Measurements from ENCODE around the gene EPHX1. TPM values are rescaled to one million over a fixed set of nuclear protein-coding genes. Genes with fewer than 3 reads are reported as not detected.

The EPHX1 gene
- total RNA-seq, 1 donor from 2014 or later, result 1.0 TPM

DNA sequence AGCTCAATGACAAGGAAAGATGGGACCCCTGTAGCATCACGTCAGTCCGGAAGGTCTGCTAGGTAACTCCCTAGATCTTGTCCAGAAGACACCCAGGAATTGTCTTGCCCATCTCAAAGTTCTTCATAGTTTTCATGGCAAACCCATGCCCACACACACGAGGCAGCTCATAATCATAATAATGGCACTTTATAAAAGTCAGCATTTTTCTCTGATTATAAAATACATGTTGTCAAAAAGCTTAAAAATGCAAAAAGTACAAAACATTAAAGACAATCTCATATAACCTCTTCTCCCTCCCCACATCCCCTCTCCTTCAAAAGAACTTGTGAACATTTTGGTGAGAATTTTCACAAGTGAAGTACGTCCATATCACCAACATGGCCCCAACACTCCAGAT lies 30.8 kb downstream of the EPHX1 start:
- intact Hi-C loops (cut with micrococcal nuclease), result no loop called here

DNA sequence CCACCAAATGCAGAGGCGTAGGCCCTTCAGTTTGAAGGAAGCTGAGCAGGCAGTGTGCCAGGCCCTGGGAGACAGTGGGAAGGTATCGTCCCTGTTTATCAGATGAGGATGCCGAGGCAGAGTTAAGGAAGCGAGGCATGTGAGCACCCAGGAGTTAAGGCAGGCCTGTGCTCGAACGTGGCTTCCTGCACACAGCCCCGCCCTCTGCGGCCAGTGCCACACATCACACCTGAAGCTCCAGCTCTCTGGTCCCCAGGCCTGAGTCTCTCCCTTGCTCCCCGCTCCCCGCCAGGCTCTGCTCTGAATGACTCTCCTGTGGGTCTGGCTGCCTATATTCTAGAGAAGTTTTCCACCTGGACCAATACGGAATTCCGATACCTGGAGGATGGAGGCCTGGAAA lies 32.1 kb downstream of the EPHX1 start:
- intact Hi-C loops (cut with micrococcal nuclease), result no loop called here

DNA sequence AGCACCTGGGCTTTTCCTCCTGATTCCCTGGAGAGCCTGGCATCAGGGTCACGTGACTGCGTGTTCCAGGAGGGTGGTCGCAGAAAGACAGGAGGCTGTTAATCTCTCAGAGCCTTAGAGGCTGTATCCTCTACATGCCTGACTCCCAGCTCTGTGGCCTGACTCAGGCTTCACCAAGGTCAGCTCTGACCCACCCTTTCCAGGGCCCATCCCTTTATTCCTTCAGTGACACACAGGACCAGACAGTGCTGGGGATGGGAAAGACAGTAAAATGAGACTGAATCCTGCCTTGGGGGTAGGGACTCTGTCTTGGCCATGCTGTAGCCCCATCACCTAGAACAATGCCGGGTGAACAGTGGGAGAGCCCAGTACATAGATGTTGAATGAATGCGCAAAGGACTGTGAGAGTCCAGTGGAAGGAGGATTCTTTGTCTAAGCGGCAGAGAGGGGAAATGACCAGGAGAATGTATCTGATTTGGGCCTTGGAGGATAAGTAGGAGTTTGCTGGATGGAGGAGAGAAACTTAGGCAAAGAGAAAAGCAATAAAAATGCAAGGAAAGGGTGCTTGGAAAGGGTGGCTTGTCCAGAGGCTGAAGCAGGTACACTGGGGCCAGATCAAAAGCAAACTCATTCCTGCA lies 33.0 kb downstream of the EPHX1 start:
- intact Hi-C loops (cut with micrococcal nuclease), result no loop called here

DNA sequence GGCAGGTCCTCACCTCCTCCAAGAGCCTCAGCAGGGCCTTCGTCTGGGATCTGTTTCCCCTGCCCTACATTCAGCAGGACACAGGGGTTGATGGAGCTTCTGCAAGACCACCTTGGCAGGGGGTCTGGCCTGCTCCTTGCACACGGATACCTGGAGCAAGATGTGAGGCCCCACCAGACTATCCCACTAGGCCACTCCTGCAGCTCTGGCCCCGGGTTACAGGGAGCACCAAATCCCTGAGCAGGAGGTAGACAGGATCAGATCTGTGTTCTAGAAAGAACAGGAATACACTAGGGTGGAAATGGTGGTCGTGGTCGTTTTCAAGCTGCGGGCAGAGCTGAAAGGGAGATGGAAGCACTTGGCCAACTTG lies 33.5 kb downstream of the EPHX1 start:
- intact Hi-C loops (cut with micrococcal nuclease), result no loop called here

DNA sequence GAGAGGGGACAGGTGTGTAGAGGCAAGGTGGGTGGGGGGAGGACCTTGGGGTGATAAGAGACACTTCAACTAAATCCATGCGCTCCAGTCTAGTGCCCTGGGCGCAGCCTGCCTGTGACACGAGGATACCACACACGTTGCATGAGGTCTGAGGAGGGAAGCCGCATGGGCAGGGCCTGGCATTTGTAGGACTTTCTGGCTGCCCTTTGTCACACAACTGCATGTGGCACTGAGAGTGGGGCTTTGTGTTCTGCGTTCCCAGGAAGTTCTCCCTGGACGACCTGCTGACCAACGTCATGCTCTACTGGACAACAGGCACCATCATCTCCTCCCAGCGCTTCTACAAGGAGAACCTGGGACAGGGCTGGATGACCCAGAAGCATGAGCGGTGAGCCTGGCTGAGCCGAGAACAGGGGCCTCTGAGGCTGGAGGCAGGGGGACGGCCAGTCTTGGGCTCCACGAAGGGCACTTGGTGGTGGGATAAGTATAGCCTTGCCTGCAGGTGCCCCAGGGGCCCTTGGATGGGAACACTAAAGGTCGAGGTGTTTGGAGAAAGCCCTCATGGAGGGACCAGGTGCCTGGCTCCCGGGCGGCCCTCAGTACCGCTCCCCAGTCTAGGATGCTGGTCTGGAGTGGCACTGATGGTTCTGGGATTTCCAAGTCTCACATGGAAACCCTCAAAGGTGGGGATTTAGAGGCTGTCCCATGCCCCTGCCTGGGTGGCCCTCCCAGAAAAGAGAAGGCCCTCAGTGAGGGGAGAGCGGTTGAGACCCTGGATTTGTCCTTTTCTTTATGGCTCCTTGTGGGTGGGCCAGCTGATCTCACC lies 34.5 kb downstream of the EPHX1 start:
- intact Hi-C loops (cut with micrococcal nuclease), result loop anchor here (1.0 to 5.0 kb wide), 2 partner anchors 292 to 369 kb away; no protein-coding TSS in a partner anchor

DNA sequence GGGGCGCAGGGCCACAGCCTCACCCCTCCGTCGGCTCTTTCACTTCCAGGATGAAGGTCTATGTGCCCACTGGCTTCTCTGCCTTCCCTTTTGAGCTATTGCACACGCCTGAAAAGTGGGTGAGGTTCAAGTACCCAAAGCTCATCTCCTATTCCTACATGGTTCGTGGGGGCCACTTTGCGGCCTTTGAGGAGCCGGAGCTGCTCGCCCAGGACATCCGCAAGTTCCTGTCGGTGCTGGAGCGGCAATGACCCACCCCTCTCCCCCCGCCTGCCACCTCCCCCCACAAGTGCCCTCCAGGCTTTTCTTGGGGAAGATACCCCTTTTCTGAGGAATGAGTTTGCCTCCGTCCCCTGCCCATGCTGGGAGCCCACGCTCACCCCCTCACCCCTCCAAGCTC lies 35.2 kb downstream of the EPHX1 start:
- intact Hi-C loops (cut with micrococcal nuclease), result loop anchor here (1.0 to 5.0 kb wide), 2 partner anchors 293 to 370 kb away; no protein-coding TSS in a partner anchor

DNA sequence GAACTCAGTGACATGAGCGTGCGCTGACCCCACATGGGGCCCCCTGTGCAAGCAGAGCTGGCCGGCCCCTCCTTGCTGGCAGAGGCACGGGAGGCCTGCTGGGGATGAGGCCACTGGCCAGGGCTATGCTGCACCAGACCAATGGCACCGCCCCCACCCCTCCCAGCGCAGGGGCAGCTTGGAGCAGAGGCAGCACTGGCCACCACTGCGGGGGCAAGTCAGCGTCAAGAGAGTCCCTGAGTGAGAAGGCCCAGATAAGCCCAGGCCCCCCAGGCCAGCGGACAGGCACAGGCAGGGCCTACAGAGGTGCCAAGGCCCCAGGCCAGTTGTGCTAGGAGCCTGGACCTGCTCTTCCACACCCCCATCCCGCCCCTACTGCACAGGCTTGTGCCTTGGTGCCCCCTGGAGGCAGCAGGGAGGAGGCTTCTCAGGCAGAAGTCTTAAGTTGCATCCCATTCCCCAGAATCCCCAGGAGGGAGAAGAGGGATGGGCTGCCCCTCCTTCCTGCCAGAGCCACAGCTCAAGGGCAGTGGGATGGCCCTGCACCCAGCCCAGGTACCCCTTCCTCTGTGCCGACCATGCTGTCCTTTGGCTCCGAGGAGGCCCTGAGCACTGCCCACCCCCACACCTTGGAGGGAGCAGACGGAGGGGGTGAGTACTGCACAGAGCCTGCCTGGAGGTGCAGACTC lies 35.8 kb downstream of the EPHX1 start:
- intact Hi-C loops (cut with micrococcal nuclease), result loop anchor here (1.0 to 5.0 kb wide), 2 partner anchors 293 to 370 kb away; no protein-coding TSS in a partner anchor

DNA sequence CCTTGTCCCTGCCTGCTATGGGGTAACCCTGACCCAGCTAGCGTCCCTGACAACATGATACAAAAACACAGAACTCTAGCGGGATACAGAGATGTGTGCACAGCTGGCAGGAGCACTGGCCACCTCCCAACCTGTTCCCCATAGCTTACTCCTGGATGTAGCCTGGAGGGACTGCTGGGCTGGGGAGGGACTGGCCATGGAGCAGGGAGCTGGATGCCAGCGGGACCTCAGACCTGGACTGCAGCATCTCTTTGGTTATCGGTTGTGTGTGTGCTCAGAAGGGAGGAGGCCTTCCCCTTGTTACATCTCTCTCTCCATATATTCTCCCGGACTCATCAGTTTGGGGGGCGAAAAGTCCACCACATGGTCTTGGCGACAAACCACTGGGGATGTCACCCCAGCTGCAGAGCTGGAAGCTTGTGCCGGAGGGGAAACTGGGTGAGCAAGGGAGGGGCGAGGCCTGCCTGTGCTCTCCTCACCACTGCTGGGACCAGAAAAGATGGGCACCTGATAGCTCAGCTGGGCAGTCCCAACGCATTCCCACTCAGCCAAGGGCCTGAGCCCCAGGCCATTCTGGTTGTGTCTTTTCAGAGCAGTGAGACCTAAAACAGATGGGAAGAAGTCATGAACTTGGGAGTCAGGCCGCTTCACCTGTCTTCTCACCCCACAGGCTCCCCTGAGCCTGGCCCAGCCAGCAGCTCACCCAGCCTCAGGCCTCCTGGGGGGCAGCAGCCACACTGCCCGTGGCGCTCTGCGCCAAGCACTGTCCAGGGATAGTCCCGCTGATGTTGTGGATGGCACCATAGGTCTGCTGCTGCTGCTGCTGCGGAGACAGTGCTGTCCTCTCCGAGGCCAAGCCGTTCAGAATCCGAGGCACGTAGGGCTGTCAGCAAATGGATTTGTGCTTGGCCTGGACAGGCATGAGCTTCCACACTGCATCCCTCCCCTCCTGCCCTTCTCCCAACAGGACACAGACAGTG lies 36.7 kb downstream of the EPHX1 start:
- intact Hi-C loops (cut with micrococcal nuclease), result loop anchor here (5.0 kb wide), 1 partner anchor 294 kb away; no protein-coding TSS in a partner anchor

DNA sequence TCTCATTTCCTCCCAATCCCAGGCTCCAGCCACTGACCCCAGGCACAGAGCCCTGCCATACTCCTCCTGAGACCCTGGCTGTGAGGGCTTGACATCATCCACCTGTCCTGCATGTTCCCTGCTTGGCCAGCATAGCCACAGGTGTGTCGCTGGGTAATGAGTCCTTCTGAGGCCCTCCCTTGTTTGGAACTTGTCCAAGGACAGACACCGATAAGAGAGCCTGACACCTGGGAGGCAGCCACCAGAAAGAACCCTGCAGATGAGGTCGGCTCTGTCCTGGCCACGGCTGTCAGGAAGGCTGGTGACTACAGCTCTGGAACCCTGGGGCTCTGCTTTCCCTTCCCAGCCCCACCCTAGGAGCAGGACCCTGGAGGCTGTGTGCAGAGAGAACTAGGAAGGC lies 37.7 kb downstream of the EPHX1 start:
- intact Hi-C loops (cut with micrococcal nuclease), result loop anchor here (5.0 kb wide), 1 partner anchor 295 kb away; no protein-coding TSS in a partner anchor

DNA sequence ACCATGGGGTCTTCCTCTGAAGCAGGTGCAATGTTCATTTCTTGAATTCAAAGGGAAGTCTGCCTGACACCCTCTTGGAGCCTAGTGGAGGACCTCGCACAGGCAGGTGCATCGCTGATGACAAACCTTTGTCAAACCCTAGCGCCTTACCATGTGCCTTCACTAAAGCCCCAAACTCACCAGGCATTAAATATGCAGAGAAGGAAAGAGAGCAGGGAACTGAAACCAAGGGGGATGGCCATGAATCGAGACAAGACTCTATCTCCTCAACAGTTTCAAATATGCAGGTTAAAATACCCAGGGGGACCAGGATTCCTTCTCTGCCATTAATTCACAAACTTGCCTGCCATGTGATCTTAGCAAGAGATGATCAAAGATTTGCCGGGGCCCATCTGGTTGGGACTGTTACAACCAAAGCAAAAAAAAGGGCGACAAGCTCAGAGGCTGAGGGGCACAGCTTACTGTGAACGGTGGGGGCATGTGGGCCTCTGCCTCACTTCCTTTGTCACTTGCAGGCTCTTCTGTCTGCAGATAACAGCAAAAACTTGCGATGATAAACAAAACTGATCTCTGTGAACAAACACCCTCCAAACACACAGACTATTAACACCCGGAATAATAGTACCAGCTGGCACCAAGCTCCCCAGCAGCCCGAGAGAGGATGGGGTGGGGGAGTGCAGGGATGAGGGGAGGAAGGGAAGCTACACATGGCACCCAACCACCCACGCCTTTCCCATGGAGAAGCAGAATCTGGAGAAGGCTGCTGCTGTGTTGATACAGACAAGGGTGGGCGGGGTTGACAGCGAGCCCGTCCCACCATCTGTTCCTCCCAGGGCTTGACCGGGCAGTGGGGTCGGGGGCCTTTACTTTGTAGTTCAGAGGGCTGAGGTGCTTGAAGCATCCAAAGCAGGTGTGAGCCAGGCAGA lies 38.4 kb downstream of the EPHX1 start:
- intact Hi-C loops (cut with micrococcal nuclease), result loop anchor here (5.0 kb wide), 1 partner anchor 296 kb away; no protein-coding TSS in a partner anchor

DNA sequence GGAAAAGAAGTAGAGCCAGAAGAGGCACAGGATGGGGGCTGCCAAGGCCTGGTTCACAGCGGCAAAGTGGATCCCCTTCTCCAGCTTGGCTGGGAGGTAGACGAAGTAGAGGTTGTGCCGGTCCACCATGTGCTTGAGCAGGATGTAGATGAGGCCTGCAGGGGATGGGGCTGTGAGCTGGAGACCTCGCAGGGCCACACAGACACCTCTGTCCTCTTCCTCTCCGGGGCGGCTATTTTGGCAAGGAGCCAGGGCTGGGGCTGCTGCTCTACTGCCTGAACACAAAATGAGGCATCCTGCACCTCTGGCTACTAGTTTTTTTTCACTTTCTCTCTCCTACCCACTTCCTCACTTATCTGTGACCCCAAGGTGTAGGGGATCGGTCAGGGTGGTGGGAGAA lies 40.0 kb downstream of the EPHX1 start:
- intact Hi-C loops (cut with micrococcal nuclease), result loop anchor here (2.0 to 5.0 kb wide), 2 partner anchors 17 to 298 kb away; no protein-coding TSS in a partner anchor

DNA sequence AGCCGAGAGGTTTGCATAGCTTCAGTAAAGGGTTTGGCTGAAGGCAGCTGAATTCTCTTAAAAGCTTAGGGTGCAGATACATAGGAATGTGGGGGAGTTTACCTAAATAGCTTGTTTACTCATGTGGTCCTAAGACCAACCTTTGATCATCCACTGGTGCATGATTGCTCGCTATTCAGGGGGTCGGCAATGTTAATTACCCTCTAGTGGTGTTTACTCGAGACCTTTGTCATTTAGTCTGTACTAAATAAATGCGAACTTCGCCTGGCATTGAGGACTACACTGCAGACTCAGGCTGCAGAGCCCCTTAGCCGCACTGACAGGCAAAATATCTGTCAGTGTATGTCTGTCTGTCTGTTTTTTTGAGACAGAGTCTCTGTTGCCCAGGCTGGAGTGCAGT lies 40.4 kb downstream of the EPHX1 start:
- intact Hi-C loops (cut with micrococcal nuclease), result loop anchor here (2.0 kb wide), 1 partner anchor 16 kb away; no protein-coding TSS in a partner anchor

DNA sequence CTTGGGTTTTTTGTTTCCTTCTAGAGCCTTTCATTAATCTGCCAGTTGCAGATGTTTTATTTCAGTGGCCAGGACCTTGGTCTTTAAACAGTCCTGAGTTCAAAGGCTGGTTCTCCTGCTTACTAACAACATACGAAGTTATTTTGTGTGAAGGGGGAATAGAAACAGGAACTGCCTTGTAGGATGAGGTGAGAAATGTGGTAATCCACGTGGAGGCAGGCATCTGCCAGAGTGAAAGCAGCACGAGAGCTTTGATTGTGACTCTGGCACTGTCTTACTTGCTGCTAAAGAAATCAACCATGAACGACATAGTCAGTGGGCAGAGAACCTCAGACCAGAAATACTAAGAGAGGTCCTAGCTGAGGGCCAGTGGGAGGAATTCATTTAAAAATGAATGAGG lies 41.9 kb downstream of the EPHX1 start:
- intact Hi-C loops (cut with micrococcal nuclease), result loop anchor here (2.0 kb wide), 1 partner anchor 15 kb away; no protein-coding TSS in a partner anchor

DNA sequence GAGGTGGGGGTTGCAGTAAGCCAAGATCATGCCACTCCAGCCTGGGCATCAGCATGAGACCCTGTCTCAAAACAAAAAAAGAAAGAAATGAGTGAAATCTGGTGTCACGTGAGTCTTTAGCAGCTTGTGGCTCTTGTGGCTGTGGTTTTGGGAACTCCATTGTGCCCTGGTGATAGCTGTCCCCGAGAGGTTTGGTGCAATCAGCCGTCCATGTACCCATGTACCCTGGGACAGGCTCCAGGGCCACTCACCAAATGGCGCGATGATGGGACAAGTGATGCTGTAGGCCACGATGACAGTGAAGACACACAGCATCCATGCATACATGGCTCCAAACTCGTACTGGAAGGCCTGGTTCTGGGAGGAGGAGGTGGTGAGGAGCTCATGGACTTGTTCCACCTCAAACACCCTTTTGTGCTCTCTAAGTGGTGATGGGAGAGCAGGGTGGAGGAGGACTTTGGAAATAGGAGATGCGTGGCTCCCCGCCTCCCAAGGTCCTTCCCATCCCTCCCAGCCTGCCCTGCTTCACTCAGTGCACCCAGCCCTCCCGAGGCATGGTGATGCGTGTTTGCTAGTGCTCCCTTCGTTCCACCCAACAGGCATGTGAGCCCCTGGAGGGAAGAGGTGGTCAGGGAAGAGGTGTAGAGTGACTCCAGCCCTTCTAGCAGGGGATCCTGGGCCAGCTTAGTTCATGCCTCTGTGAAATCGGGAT lies 42.6 kb downstream of the EPHX1 start:
- intact Hi-C loops (cut with micrococcal nuclease), result no loop called here

DNA sequence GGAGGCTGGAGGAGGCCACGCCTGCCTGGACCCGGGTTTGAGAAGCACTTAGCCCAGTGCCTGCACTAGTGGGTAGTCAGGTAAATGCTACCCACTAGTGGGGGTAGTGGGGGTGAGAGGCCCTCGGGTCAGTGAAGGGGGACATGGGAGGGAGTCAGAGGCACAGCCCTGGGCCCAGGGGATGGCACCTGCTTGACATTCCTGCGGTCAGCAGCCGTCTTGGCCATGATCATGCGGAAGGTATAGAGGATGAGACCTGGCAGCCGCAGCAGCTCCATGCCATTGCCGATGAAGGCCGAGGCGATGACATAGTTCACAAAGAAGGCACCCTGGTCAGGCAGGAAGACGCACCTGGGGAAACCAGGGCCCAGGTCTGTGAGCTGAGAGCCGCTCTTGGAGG lies 43.5 kb downstream of the EPHX1 start:
- intact Hi-C loops (cut with micrococcal nuclease), result no loop called here

DNA sequence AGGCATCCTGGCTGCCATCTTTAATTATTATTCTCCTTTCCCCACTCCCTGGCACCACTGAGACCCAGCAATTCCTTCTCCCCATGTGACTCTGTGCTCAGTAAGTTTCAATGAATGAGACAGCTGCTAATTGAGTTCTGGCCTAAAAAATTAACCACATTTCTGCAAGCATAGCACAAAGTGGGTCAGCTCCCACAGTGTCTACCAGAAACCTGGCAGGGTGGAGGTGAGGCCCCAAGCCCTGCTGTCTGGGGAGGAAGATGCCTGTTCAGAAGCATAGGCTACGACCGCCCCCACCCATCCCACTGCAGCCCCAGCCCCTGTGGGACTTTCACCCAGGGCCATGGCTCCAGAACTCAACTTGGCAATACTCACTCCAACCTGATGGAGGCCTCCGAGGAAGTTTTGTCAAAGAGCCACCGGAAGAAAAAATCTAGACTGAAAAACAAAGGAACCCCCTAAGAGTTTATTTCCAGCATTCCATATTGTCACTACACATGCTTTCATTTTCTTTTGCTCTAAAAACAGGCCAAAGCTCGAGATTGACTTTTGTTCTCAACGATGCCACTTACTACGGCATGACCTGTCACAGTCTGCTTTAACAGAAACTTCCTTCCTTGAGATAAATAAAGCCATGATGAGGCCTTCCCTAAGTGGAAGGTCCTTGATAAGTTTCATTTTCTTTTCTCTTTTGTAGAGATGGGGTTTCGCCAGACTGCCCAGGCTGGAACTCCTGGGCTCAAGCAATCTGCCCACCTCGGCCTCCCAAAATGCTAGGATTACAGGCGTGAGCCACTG lies 45.8 kb downstream of the EPHX1 start:
- intact Hi-C loops (cut with micrococcal nuclease), result no loop called here

DNA sequence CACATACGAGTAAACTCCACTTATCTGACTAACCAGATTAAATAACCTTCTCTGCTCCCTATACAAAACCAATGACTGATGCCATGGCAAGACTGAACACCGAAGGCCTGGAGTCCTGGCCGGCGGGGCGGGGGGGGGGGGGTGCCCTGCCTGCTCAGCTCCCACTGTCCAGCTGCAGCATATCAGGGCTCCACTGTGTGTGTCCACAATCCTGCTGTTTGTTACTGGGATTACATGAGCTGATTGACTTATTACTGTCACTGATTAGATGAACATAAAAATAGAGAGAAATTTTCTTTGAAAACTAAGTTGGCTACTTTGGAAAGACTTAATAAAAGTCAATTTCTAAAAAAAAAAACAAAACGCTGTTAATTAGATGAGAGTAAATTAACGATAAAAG lies 47.3 kb downstream of the EPHX1 start:
- intact Hi-C loops (cut with micrococcal nuclease), result no loop called here

DNA sequence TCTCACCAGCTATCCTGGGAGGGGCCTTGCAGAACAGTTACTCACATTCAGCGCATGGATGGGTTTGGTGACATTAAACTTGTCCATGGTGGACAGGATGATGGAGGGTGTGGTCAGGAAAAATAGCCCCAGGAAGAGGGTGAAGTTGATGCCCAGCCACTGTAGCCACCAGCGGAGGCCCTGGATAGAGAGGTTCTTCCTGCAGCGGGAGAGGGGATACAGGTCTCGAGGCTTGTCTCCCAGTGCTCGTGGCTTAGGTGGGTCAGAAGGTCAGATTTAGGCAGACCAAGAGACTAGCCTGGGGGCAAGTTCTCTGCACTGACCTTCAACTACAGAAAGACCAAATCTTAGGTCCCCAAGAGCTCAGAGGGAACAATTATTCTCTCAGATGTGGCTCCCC lies 49.2 kb downstream of the EPHX1 start:
- intact Hi-C loops (cut with micrococcal nuclease), result no loop called here

All from T-helper 1 cell treated with Interleukin-12 subunit alpha and Interleukin-12 subunit beta and Interleukin-4 antibody, amounts not matched to agents 30 ng/mL and 1 ng/mL, for 36 hours (primary cell).